A673 (cell line): ENCODE measurements around the gene CDH18.

Experiments used
- EZH2 ChIP-seq: fragments of 200-600 bp; sonication (generic); IDR thresholded peaks from 2 replicates; pipeline ENCODE4 v1.6.1; 2017; ENCODE audit warnings: borderline replicate concordance, low read depth, mild to moderate bottlenecking, mixed read lengths, antibody characterized with exemption, low read length; ENCODE audit not compliant: poor library complexity, severe bottlenecking
- TF ChIP-seq, protein P1 (sequence below): fragments of 300-800, 200-600 bp; sonication (generic); conservative IDR thresholded peaks from 2 replicates; pipeline ENCODE4 v1.5.1; 2017; ENCODE audit warnings: low read depth, mild to moderate bottlenecking, antibody characterized with exemption, low read length, moderate library complexity, mixed read lengths

DNA sequence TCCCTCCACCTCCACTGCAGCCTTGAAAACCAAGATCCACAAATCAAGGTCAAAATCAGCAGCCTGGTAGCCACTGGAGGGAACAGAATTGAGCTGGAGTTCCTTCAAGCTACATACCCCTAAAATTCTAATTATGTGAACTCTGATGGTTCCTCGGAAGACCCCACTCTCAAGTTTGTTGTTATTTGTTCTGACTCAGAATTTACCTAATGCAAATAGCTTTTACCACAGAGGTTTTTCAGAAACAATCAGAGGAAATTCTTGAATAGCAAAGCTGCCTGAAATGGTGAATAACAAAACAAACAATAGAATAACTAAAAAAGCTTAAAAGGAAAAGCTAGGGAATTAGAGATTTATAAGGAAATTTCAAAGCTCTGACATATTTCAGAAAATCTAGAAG lies 220.0 kb downstream of the CDH18 start:
- TF ChIP-seq, protein P1, sequence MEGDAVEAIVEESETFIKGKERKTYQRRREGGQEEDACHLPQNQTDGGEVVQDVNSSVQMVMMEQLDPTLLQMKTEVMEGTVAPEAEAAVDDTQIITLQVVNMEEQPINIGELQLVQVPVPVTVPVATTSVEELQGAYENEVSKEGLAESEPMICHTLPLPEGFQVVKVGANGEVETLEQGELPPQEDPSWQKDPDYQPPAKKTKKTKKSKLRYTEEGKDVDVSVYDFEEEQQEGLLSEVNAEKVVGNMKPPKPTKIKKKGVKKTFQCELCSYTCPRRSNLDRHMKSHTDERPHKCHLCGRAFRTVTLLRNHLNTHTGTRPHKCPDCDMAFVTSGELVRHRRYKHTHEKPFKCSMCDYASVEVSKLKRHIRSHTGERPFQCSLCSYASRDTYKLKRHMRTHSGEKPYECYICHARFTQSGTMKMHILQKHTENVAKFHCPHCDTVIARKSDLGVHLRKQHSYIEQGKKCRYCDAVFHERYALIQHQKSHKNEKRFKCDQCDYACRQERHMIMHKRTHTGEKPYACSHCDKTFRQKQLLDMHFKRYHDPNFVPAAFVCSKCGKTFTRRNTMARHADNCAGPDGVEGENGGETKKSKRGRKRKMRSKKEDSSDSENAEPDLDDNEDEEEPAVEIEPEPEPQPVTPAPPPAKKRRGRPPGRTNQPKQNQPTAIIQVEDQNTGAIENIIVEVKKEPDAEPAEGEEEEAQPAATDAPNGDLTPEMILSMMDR, result no peak
- no peak for TF ChIP-seq EZH2
